ENCODE data around the gene ANKRD62.
"Not testable (repeated sequence)": the region's sequence is repeated elsewhere in the genome, so short reads cannot be mapped to it uniquely, and the experiment has no call there.

The ANKRD62 gene

GRCh38 chr18:12066910-12067511 lies 26.6 kb upstream of the ANKRD62 start:
- no peak for DNase-seq

GRCh38 chr18:12067671-12068070 lies 26.0 kb upstream of the ANKRD62 start:
- no peak for DNase-seq

- not testable (repeated sequence) for DNase-seq
Observed at GRCh38 chr18:12068316-12068949, 25.2 kb upstream of the ANKRD62 start.

GRCh38 chr18:12068950-12069320 lies 24.7 kb upstream of the ANKRD62 start:
- no peak for DNase-seq

GRCh38 chr18:12071066-12071465 lies 22.6 kb upstream of the ANKRD62 start:
- DNase-seq: not testable (repeated sequence)

- no peak for DNase-seq
Observed at GRCh38 chr18:12072996-12073395, 20.6 kb upstream of the ANKRD62 start.

GRCh38 chr18:12074736-12075135 lies 18.9 kb upstream of the ANKRD62 start:
- DNase-seq: no peak

GRCh38 chr18:12076424-12077140 lies 17.1 kb upstream of the ANKRD62 start:
- DNase-seq: no peak

- DNase-seq: not testable (repeated sequence)
Observed at GRCh38 chr18:12077994-12078393, 15.6 kb upstream of the ANKRD62 start.

- DNase-seq: no peak
Observed at GRCh38 chr18:12079491-12080237, 14.0 kb upstream of the ANKRD62 start.

GRCh38 chr18:12085136-12085535 lies 8.5 kb upstream of the ANKRD62 start:
- DNase-seq: no peak

- no peak for DNase-seq
Observed at GRCh38 chr18:12085786-12086185, 7.9 kb upstream of the ANKRD62 start.

- no peak for DNase-seq
Observed at GRCh38 chr18:12086249-12086648, 7.4 kb upstream of the ANKRD62 start.

GRCh38 chr18:12086677-12087470 lies 6.8 kb upstream of the ANKRD62 start:
- no peak for DNase-seq

GRCh38 chr18:12087471-12088025 lies 6.1 kb upstream of the ANKRD62 start:
- no peak for DNase-seq

- DNase-seq: no peak
Observed at GRCh38 chr18:12088096-12088495, 5.5 kb upstream of the ANKRD62 start.

- DNase-seq: no peak
Observed at GRCh38 chr18:12088731-12089375, 4.8 kb upstream of the ANKRD62 start.

- no peak for DNase-seq
Observed at GRCh38 chr18:12091538-12092141, 2.0 kb upstream of the ANKRD62 start.

- peak; percentile 48 for DNase-seq
Observed at GRCh38 chr18:12092398-12093229, 1.0 kb upstream of the ANKRD62 start.

- no peak for DNase-seq
Observed at GRCh38 chr18:12098374-12098773, 4.7 kb downstream of the ANKRD62 start.

Measured in NCI-H69 (cell line).